H9 (cell line): ENCODE data around the gene ZNF236. TPM values are rescaled to one million over a fixed set of nuclear protein-coding genes. Genes with fewer than 3 reads are reported as not detected.

Experiments used
- DNase-seq: peaks from one replicate; pipeline ENCODE4 v3.0.0-alpha.2; 2017
- H2AFZ ChIP-seq: one replicate; pipeline ENCODE4 v1.6.1; 2013; ENCODE audit warnings: mild to moderate bottlenecking, low read length, control low read depth, moderate library complexity
- H2AK5ac ChIP-seq: 2 replicates; pipeline ENCODE4 v1.6.1; 2013; ENCODE audit warnings: low read length, control low read depth, mixed read lengths; ENCODE audit not compliant: insufficient read length
- H2BK120ac ChIP-seq: one replicate; pipeline ENCODE4 v1.6.1; 2013; ENCODE audit warnings: low read depth, mild to moderate bottlenecking, low read length, control low read depth, inconsistent platforms; ENCODE audit not compliant: poor library complexity, severe bottlenecking
- H2BK12ac ChIP-seq: 2 replicates; pipeline ENCODE4 v1.6.1; 2013; ENCODE audit warnings: low read length, control low read depth, mixed read lengths, low read depth; ENCODE audit not compliant: insufficient read length
- H2BK15ac ChIP-seq: 2 replicates; pipeline ENCODE4 v1.6.1; 2013; ENCODE audit warnings: low read depth, low read length, control low read depth
- H2BK20ac ChIP-seq: one replicate; pipeline ENCODE4 v1.6.1; 2013; ENCODE audit warnings: low read depth, mild to moderate bottlenecking, low read length, control low read depth, inconsistent platforms; ENCODE audit not compliant: poor library complexity, severe bottlenecking
- H2BK5ac ChIP-seq: 2 replicates; pipeline ENCODE4 v1.6.1; 2013; ENCODE audit warnings: low read length, control low read depth, mixed read lengths; ENCODE audit not compliant: insufficient read length
- H3K14ac ChIP-seq: 2 replicates; pipeline ENCODE4 v1.6.1; 2013; ENCODE audit warnings: low read length, control low read depth; ENCODE audit not compliant: insufficient read depth
- H3K18ac ChIP-seq: 2 replicates; pipeline ENCODE4 v1.6.1; 2013; ENCODE audit warnings: low read depth, mild to moderate bottlenecking, mixed read lengths, low read length, control low read depth; ENCODE audit not compliant: insufficient read length
- H3K23ac ChIP-seq: 2 replicates; pipeline ENCODE4 v1.6.1; 2013; ENCODE audit warnings: low read length, control low read depth, mixed read lengths, low read depth; ENCODE audit not compliant: insufficient read length
- H3K23me2 ChIP-seq: 2 replicates; pipeline ENCODE4 v1.6.1; 2013; ENCODE audit warnings: low read depth, mild to moderate bottlenecking, mixed read lengths, low read length, control low read depth; ENCODE audit not compliant: insufficient read length, poor library complexity, severe bottlenecking
- H3K27ac ChIP-seq: 2 replicates; pipeline ENCODE4 v1.5.1; 2013; ENCODE audit warnings: low read length, control low read depth, mixed read lengths, low read depth; ENCODE audit not compliant: insufficient read length
- H3K27me3 ChIP-seq: 2 replicates; pipeline ENCODE4 v1.6.1; 2013; ENCODE audit warnings: low read length, control low read depth, inconsistent platforms; ENCODE audit not compliant: insufficient read depth
- H3K4ac ChIP-seq: 2 replicates; pipeline ENCODE4 v1.6.1; 2013; ENCODE audit warnings: low read depth, mild to moderate bottlenecking, control low read depth, inconsistent platforms, low read length, moderate library complexity
- H3K4me1 ChIP-seq: 2 replicates; pipeline ENCODE4 v1.6.1; 2013; ENCODE audit warnings: low read length, control low read depth, inconsistent platforms; ENCODE audit not compliant: insufficient read depth
- H3K4me2 ChIP-seq: 2 replicates; pipeline ENCODE4 v1.6.1; 2013; ENCODE audit warnings: low read length, control low read depth, mixed read lengths; ENCODE audit not compliant: insufficient read length, insufficient read depth
- H3K56ac ChIP-seq: 2 replicates; pipeline ENCODE4 v1.6.1; 2013; ENCODE audit warnings: low read depth, mild to moderate bottlenecking, mixed read lengths, low read length, control low read depth; ENCODE audit not compliant: insufficient read length
- H3K79me1 ChIP-seq: 2 replicates; pipeline ENCODE4 v1.6.1; 2013; ENCODE audit warnings: low read depth, mild to moderate bottlenecking, moderate library complexity, low read length, control low read depth, inconsistent platforms; ENCODE audit not compliant: insufficient read depth, poor library complexity, severe bottlenecking
- H3K79me2 ChIP-seq: 2 replicates; pipeline ENCODE4 v1.6.1; 2013; ENCODE audit warnings: low read length, control low read depth, inconsistent platforms; ENCODE audit not compliant: insufficient read depth
- H3K9ac ChIP-seq: 2 replicates; pipeline ENCODE4 v1.6.1; 2013; ENCODE audit warnings: low read length, control low read depth, mixed read lengths; ENCODE audit not compliant: insufficient read length; ENCODE audit errors: extremely low read depth
- H3K9me3 ChIP-seq: one replicate; pipeline ENCODE4 v1.6.1; 2013; ENCODE audit warnings: low read depth, low read length, inconsistent platforms; ENCODE audit not compliant: control insufficient read depth
- H3T11ph ChIP-seq: one replicate; pipeline ENCODE4 v1.6.1; 2013; ENCODE audit warnings: mild to moderate bottlenecking, low read length, control low read depth, inconsistent platforms
- H4K20me1 ChIP-seq: one replicate; pipeline ENCODE4 v1.6.1; 2013; ENCODE audit not compliant: control insufficient read depth, insufficient read length, insufficient read depth
- H4K5ac ChIP-seq: 2 replicates; pipeline ENCODE4 v1.6.1; 2013; ENCODE audit warnings: low read depth, mild to moderate bottlenecking, mixed read lengths, low read length, control low read depth; ENCODE audit not compliant: insufficient read length
- H4K8ac ChIP-seq: replicated peaks from 2 replicates; pipeline ENCODE4 v1.6.1; 2013; ENCODE audit warnings: low read length, control low read depth, mixed read lengths, low read depth; ENCODE audit not compliant: insufficient read length
- H4K91ac ChIP-seq: 2 replicates; pipeline ENCODE4 v1.6.1; 2013; ENCODE audit warnings: low read depth, mild to moderate bottlenecking, moderate library complexity, mixed read lengths, low read length, control low read depth; ENCODE audit not compliant: insufficient read length
- H3K27ac Mint-ChIP-seq, 3 experiments: 2 replicates in 2 of 3; 3 replicates in 1 of 3; pipeline ENCODE4 v1.8.0; 2020 to 2021; ENCODE audit warnings: mixed read lengths in 3 of 3, mild to moderate bottlenecking in 1 of 3, moderate library complexity in 1 of 3
- H3K27me3 Mint-ChIP-seq: 2 replicates; pipeline ENCODE4 v1.8.0; 2021; ENCODE audit warnings: low read depth, mild to moderate bottlenecking, moderate library complexity, mixed read lengths
- H3K36me3 Mint-ChIP-seq, 3 experiments: 2 replicates in 2 of 3; 3 replicates in 1 of 3; pipeline ENCODE4 v1.8.0; 2020 to 2021; ENCODE audit warnings: low read depth in 3 of 3, mixed read lengths in 3 of 3; ENCODE audit not compliant: insufficient read depth in 1 of 3
- H3K4me1 Mint-ChIP-seq, 2 experiments: 2 replicates each; pipeline ENCODE4 v1.8.0; 2020; ENCODE audit warnings: mixed read lengths in 2 of 2
- H3K4me3 Mint-ChIP-seq, 2 experiments: 2 replicates in 1 of 2; 3 replicates in 1 of 2; pipeline ENCODE4 v1.8.0; 2020 to 2021; ENCODE audit warnings: mild to moderate bottlenecking in 2 of 2, mixed read lengths in 2 of 2, moderate library complexity in 1 of 2
- H3K9me3 Mint-ChIP-seq, 2 experiments: 2 replicates in 1 of 2; 3 replicates in 1 of 2; pipeline ENCODE4 v1.8.0; 2020; ENCODE audit warnings: mild to moderate bottlenecking in 2 of 2, mixed read lengths in 2 of 2, moderate library complexity in 1 of 2
- WGBS: extraction: QIAGEN DNeasy Blood & Tissue Kit; methylation state at CpG from one replicate; pipeline ENCODE4 v1.1.7; 2013; ENCODE audit warnings: missing lambda C conversion rate, low lambda C conversion rate, mixed read lengths; ENCODE audit not compliant: insufficient read length; ENCODE audit errors: extremely low coverage; 5-methylcytosine and 5-hydroxymethylcytosine counted together
- total RNA-seq: library from RNA; stranded (reverse); gene quantifications from 2 replicates; pipeline ENCODE4 v1.2.1, GENCODE V29; 2021
- TF ChIP-seq, protein P1 (sequence below): fragments of 200-600 bp; sonication (generic); conservative IDR thresholded peaks from 3 replicates; pipeline ENCODE4 v1.8.0; 2021; ENCODE audit warnings: antibody characterized with exemption, mild to moderate bottlenecking

ZNF236 gene
- total RNA-seq, 1 experiment from 2014 or later: 16.0 TPM

DNA sequence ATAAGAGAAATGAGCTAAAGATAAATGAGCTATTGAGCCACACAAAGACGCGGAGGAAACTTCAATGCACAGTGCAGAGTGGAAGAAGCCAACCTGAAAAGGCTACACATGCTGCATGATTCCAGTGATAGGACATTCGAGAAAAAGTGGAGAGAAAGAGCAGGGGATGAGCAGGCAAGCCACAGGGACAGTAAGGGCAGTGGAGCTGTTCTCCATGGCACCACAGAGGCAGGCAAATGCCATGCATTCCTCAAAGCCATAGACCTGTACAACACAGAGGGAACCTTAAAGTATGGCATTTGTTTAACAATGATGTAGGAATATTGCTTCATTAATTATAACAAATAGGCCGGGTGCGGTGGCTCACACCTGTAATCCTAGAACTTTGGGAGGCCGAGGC lies 36.5 kb upstream of the ZNF236 start:
- no peak overlapping the region for H2AFZ ChIP-seq

More for the DNA sequence above, 36.5 kb upstream of the ZNF236 start:
- Histone ChIP-seq H2BK120ac (no peak overlapping the region), H3K23me2 (no peaks in the 10 kb centered on the region), H3K27me3 (no peaks in the 10 kb centered on the region), H3K79me2 (no peaks in the 10 kb centered on the region), H2BK5ac (no peak overlapping the region), H3T11ph (no peak overlapping the region), H3K9ac (no peak overlapping the region), H3K56ac (no peak overlapping the region), H2BK12ac (no peak overlapping the region), H4K20me1 (no peaks in the 10 kb centered on the region), H3K79me1 (no peaks in the 10 kb centered on the region), H2AK5ac (no peak overlapping the region), H3K4me1 (no peaks in the 10 kb centered on the region; the same call in 1 of the 2 replicates), H3K9me3 (no peaks in the 10 kb centered on the region), H3K18ac (no peak overlapping the region), H3K4me2 (no peak overlapping the region), H4K5ac (no peak overlapping the region), H2BK15ac (no peak overlapping the region), H3K23ac (no peak overlapping the region), H2BK20ac (no peak overlapping the region), H4K8ac (no peak overlapping the region), H3K27ac (no peak overlapping the region), H3K14ac (no peak overlapping the region), H3K4ac (no peak overlapping the region), H4K91ac (no peak overlapping the region)
- Mint-ChIP-seq H3K4me1 (peaks cover 4 to 14% of the 10 kb centered on the region in 2 experiments), H3K27ac (no peak overlapping the region), H3K4me3 (no peak overlapping the region), H3K27me3 (peaks cover 4% of the 10 kb centered on the region; the same call in 1 of the 2 replicates), H3K9me3 (peaks cover 24% of the 10 kb centered on the region in 2 experiments), H3K36me3 (peaks cover 11 to 24% (median 16%) of the 10 kb centered on the region in 3 experiments)
- DNase-seq: no peak
- no CpG with 5 or more reads among the region's 6 CpGs for WGBS
- TF ChIP-seq, protein P1, sequence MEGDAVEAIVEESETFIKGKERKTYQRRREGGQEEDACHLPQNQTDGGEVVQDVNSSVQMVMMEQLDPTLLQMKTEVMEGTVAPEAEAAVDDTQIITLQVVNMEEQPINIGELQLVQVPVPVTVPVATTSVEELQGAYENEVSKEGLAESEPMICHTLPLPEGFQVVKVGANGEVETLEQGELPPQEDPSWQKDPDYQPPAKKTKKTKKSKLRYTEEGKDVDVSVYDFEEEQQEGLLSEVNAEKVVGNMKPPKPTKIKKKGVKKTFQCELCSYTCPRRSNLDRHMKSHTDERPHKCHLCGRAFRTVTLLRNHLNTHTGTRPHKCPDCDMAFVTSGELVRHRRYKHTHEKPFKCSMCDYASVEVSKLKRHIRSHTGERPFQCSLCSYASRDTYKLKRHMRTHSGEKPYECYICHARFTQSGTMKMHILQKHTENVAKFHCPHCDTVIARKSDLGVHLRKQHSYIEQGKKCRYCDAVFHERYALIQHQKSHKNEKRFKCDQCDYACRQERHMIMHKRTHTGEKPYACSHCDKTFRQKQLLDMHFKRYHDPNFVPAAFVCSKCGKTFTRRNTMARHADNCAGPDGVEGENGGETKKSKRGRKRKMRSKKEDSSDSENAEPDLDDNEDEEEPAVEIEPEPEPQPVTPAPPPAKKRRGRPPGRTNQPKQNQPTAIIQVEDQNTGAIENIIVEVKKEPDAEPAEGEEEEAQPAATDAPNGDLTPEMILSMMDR: no peak
